Lower leg skin (tissue), 3 donors: ENCODE measurements around the gene BTBD7.

Source experiments
- POLR2A ChIP-seq, 2 donors: fragments of 450-650 bp; IDR thresholded peaks; one replicate each; pipeline ENCODE4 v1.6.1; 2016 to 2017; ENCODE audit warnings: antibody characterized with exemption in 2 of 2, mild to moderate bottlenecking in 1 of 2, moderate library complexity in 1 of 2
- TF ChIP-seq, protein P1 (sequence below), 3 donors: fragments of 450-650 bp; IDR thresholded peaks; one replicate each; pipeline ENCODE4 v1.5.1; 2016; ENCODE audit warnings: antibody characterized with exemption in 3 of 3, mild to moderate bottlenecking in 3 of 3, moderate library complexity in 2 of 3

DNA sequence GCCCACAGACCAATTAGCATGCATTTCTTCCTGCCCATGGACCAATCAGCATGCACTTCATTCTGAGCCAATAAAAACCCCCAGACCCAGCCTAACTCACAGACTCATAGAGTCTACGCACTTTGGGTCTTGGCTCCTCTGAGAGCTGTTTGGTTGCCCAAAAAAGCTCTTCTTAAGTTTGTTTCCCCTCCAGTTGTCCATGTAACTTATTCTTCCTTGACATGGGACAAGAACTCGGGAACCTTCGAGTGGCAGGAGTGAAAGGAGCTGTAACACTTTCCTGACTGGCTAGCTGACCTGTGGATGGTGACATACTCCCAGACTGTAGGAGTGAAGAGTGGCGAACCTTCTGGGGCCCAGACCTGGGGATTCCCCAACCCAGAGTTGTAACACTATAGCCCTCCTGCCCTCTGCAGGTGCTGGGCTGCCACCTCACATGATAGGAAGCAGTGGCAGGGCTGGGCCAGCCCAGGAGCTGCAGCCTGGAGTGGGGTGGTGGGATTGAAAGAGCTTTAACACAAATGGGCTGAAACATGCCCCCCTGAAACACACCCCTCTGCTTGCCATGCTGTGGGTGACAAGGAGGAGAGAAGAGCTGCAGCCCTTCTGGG is 4.4 kb upstream of the BTBD7 start:
- TF ChIP-seq, protein P1, sequence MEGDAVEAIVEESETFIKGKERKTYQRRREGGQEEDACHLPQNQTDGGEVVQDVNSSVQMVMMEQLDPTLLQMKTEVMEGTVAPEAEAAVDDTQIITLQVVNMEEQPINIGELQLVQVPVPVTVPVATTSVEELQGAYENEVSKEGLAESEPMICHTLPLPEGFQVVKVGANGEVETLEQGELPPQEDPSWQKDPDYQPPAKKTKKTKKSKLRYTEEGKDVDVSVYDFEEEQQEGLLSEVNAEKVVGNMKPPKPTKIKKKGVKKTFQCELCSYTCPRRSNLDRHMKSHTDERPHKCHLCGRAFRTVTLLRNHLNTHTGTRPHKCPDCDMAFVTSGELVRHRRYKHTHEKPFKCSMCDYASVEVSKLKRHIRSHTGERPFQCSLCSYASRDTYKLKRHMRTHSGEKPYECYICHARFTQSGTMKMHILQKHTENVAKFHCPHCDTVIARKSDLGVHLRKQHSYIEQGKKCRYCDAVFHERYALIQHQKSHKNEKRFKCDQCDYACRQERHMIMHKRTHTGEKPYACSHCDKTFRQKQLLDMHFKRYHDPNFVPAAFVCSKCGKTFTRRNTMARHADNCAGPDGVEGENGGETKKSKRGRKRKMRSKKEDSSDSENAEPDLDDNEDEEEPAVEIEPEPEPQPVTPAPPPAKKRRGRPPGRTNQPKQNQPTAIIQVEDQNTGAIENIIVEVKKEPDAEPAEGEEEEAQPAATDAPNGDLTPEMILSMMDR (IDR thresholded peaks at IDR 0.05) = no peak
- TF ChIP-seq POLR2A (IDR thresholded peaks at IDR 0.05) = no peak
